Stomach (tissue), 9 donors: ENCODE results near the gene HSPBAP1. TPM values are rescaled to one million over a fixed set of nuclear protein-coding genes. Genes with fewer than 3 reads are reported as not detected.
A peak's percentile ranks its signal among the peaks of the same experiment; 100 is the strongest.

ENCODE experiments used
- DNase-seq, 2 donors: peaks; one replicate each; pipeline versions ENCODE4 v3.0.0 to v3.0.0-alpha.2; 2013 to 2019
- H3K27ac ChIP-seq, 5 donors: fragments of 200-600 bp in 4 of 5; sonication (generic) in 4 of 5; one replicate each; pipeline ENCODE4 v1.5.1; 2013 to 2019; ENCODE audit warnings: mild to moderate bottlenecking in 1 of 5, moderate library complexity in 1 of 5
- H3K27me3 ChIP-seq, 3 donors: fragments of 200-600 bp; sonication (generic); one replicate each; pipeline ENCODE4 v1.5.1; 2017 to 2019; ENCODE audit warnings: mixed run types in 1 of 3
- H3K36me3 ChIP-seq, 4 donors: fragments of 200-600 bp; sonication (generic); 1 replicate in 3 of 4; 2 replicates in 1 of 4; pipeline ENCODE4 v1.5.1; 2016 to 2019
- H3K4me1 ChIP-seq, 4 donors: fragments of 200-600 bp; sonication (generic); one replicate each; pipeline ENCODE4 v1.5.1; 2016 to 2019
- H3K4me3 ChIP-seq, 4 donors: fragments of 200-600 bp; sonication (generic) in 3 of 4; one replicate each; pipeline ENCODE4 v1.5.1; 2016 to 2019; ENCODE audit warnings: mild to moderate bottlenecking in 1 of 4
- H3K9me3 ChIP-seq, 4 donors: fragments of 200-600 bp; sonication (generic); one replicate each; pipeline ENCODE4 v1.5.1; 2016 to 2019
- CTCF ChIP-seq, 7 experiments: fragments of 450-650 bp in 4 of 7; fragments of 200-600 bp in 3 of 7; sonication (generic) in 3 of 7; IDR thresholded peaks; one replicate each; pipeline ENCODE4 v1.5.1; 2016 to 2019; ENCODE audit warnings: antibody characterized with exemption in 7 of 7, control low read depth in 2 of 7, mild to moderate bottlenecking in 1 of 7
- EP300 ChIP-seq: sonication (generic); formaldehyde crosslinking; IDR thresholded peaks from one replicate; pipeline ENCODE4 v1.6.1; 2017; ENCODE audit warnings: antibody characterized with exemption
- POLR2A ChIP-seq, 4 donors: fragments of 450-650 bp; IDR thresholded peaks; one replicate each; pipeline ENCODE4 v1.6.1; 2016; ENCODE audit warnings: antibody characterized with exemption in 4 of 4, control low read depth in 2 of 4, mild to moderate bottlenecking in 1 of 4, moderate library complexity in 1 of 4
- POLR2AphosphoS5 ChIP-seq, 3 donors: sonication (generic); formaldehyde crosslinking; IDR thresholded peaks; one replicate each; pipeline ENCODE4 v1.6.1; 2016; ENCODE audit warnings: antibody characterized with exemption in 3 of 3
- WGBS, 5 donors: extraction: QIAGEN DNeasy Blood & Tissue Kit in 3 of 5; methylation state at CpG; one replicate each; pipeline versions ENCODE4 v1.1.5 to v1.1.7; 2013 to 2018; 5-methylcytosine and 5-hydroxymethylcytosine counted together
- intact Hi-C: fragments of 100-400 bp; cut with DNase I; formaldehyde crosslinking; loops from one replicate; pipeline ENCODE4 v1.15.1; 2023; ENCODE audit warnings: low total_unique reads
- polyA plus RNA-seq, 3 donors: library from polyadenylated mRNA; stranded (reverse); fragments of 200-250 nt; gene quantifications; one replicate each; pipeline ENCODE4 v1.2.3, GENCODE V29; 2013
- total RNA-seq, 5 donors: library from RNA; depleted of rRNA; stranded (reverse); fragments of >200 nt; gene quantifications; one replicate each; pipeline versions ENCODE4 v1.1.0 to v1.2.3, GENCODE V29; 2014 to 2016
- donor health status: healthy with polysubstance abuse.
- donor health status: Bipolar disorder and iron deficiency.
- donor health status: healthy.

HSPBAP1 gene
- total and polyA plus RNA-seq, 8 donors: 1.7 to 16.5 (median 8.8) TPM; not detected in 1

GRCh38 chr3:122826278-122826677 is 32.6 kb upstream of the HSPBAP1 start:
- Histone ChIP-seq H3K4me3 (no peak overlapping the region), H3K4me1 (peaks cover 0 to 7% (median 0%) of the 10 kb centered on the region in 4 donors), H3K36me3 (peaks cover 0 to 38% (median 31%) of the 10 kb centered on the region in 4 donors), H3K27ac (no peak overlapping the region), H3K27me3 (no peaks in the 10 kb centered on the region), H3K9me3 (no peaks in the 10 kb centered on the region)
- intact Hi-C loops: no loop called here
- TF ChIP-seq POLR2A (IDR thresholded peaks at IDR 0.05): no peak
- no peak for TF ChIP-seq POLR2AphosphoS5 (IDR thresholded peaks at IDR 0.05)
- 85 to 97% (median 96%) methylated on average over 1 of the region's 1 CpG for WGBS, 5 donors
- no peak for DNase-seq

- Histone ChIP-seq H3K4me1 (peaks cover 0 to 7% (median 0%) of the 10 kb centered on the region in 4 donors), H3K27me3 (no peaks in the 10 kb centered on the region), H3K9me3 (no peaks in the 10 kb centered on the region), H3K27ac (peak overlapping the region in 1 of 5 donors; percentile 28), H3K36me3 (peaks cover 0 to 43% (median 31%) of the 10 kb centered on the region in 4 donors), H3K4me3 (no peak overlapping the region)
- TF ChIP-seq CTCF (IDR thresholded peaks at IDR 0.05): no peak
- WGBS, 5 donors: 67 to 75% (median 72%) methylated on average over 4 of the region's 4 CpGs
- intact Hi-C loops: no loop called here
- DNase-seq: peak in 1 of 2 donors; percentile 2
These were observed 31.8 kb upstream of the HSPBAP1 start for GRCh38 chr3:122825460-122825859.

- Histone ChIP-seq H3K4me1 (peaks cover 0 to 7% (median 0%) of the 10 kb centered on the region in 4 donors), H3K9me3 (no peaks in the 10 kb centered on the region), H3K27ac (peak overlapping the region in 1 of 5 donors; percentile 25), H3K36me3 (peaks cover 0 to 42% (median 31%) of the 10 kb centered on the region in 4 donors), H3K27me3 (no peaks in the 10 kb centered on the region), H3K4me3 (no peak overlapping the region)
- no peak for DNase-seq
- intact Hi-C loops: no loop called here
- 87 to 94% (median 92%) methylated on average over 7 of the region's 7 CpGs for WGBS, 5 donors
- TF ChIP-seq CTCF (IDR thresholded peaks at IDR 0.05): no peak
- TF ChIP-seq POLR2AphosphoS5 (IDR thresholded peaks at IDR 0.05): peak in 1 of 3 donors; percentile 21
- TF ChIP-seq POLR2A (IDR thresholded peaks at IDR 0.05): no peak
These were observed 31.1 kb upstream of the HSPBAP1 start for GRCh38 chr3:122824465-122825381.

GRCh38 chr3:122816587-122816986 is 23.0 kb upstream of the HSPBAP1 start:
- TF ChIP-seq CTCF (IDR thresholded peaks at IDR 0.05): no peak
- no peak for TF ChIP-seq POLR2A (IDR thresholded peaks at IDR 0.05)
- TF ChIP-seq POLR2AphosphoS5 (IDR thresholded peaks at IDR 0.05): no peak
- no peak for TF ChIP-seq EP300
- WGBS, 5 donors: 88 to 96% (median 89%) methylated on average over 2 of the region's 2 CpGs
- no peaks in the 10 kb centered on the region for H3K27me3 ChIP-seq
- no peak overlapping the region for H3K4me3 ChIP-seq
- DNase-seq: peak in 1 of 2 donors; percentile 4
- H3K36me3 ChIP-seq: peaks cover 0 to 38% (median 13%) of the 10 kb centered on the region in 4 donors
- H3K4me1 ChIP-seq: no peaks in the 10 kb centered on the region
- no peaks in the 10 kb centered on the region for H3K9me3 ChIP-seq
- intact Hi-C loops: no loop called here
- H3K27ac ChIP-seq: no peak overlapping the region

GRCh38 chr3:122810734-122811133 is 17.1 kb upstream of the HSPBAP1 start:
- intact Hi-C loops: no loop called here
- peaks cover 0 to 43% (median 34%) of the 10 kb centered on the region in 4 donors for H3K36me3 ChIP-seq

More at GRCh38 chr3:122810734-122811133, 17.1 kb upstream of the HSPBAP1 start:
- Histone ChIP-seq H3K9me3 (no peaks in the 10 kb centered on the region), H3K27me3 (no peaks in the 10 kb centered on the region), H3K4me1 (no peaks in the 10 kb centered on the region), H3K4me3 (no peak overlapping the region), H3K27ac (no peak overlapping the region)
- TF ChIP-seq POLR2AphosphoS5 (IDR thresholded peaks at IDR 0.05): no peak
- DNase-seq: no peak
